CD4-positive, alpha-beta memory T cell (primary cell): ENCODE data around the gene MAST3. TPM values are rescaled to one million over a fixed set of nuclear protein-coding genes. Genes with fewer than 3 reads are reported as not detected.

Experiments used
- CTCF ChIA-PET: fragments of 350-600 bp; sonication (Branson Sonifier 250); formaldehyde crosslinking; loops from one replicate; lab custom pipeline; 2021; ENCODE audit warnings: inconsistent platforms; ENCODE audit not compliant: partially characterized antibody; lab: Charles Lee
- POLR2A ChIA-PET: fragments of 350-600 bp; sonication (Branson Sonifier 250); formaldehyde crosslinking; loops from one replicate; lab custom pipeline; 2021; ENCODE audit not compliant: partially characterized antibody; lab: Charles Lee
- DNase-seq, 5 donors: peaks; one replicate each; pipeline versions ENCODE4 v3.0.0 to v3.0.0-alpha.2; 2020 to 2022; ENCODE audit warnings: mixed read lengths in 1 of 5
- H3K27ac ChIP-seq: one replicate; pipeline ENCODE4 v1.7.0; 2013; ENCODE audit warnings: low read depth, low read length
- H3K27me3 ChIP-seq: 2 replicates; pipeline ENCODE4 v1.7.0; 2013; ENCODE audit warnings: mild to moderate bottlenecking, low read length, moderate library complexity; ENCODE audit not compliant: insufficient read depth
- H3K36me3 ChIP-seq: 2 replicates; pipeline ENCODE4 v1.7.0; 2013; ENCODE audit warnings: mild to moderate bottlenecking, low read length, moderate library complexity; ENCODE audit not compliant: insufficient read depth
- H3K4me1 ChIP-seq: 2 replicates; pipeline ENCODE4 v1.7.0; 2013; ENCODE audit warnings: mild to moderate bottlenecking, low read length, moderate library complexity; ENCODE audit not compliant: insufficient read depth
- H3K4me3 ChIP-seq, 2 donors: one replicate each; pipeline ENCODE4 v1.7.0; 2013; ENCODE audit warnings: low read length in 2 of 2, mild to moderate bottlenecking in 1 of 2
- H3K9me3 ChIP-seq, 2 donors: one replicate each; pipeline ENCODE4 v1.7.0; 2013; ENCODE audit warnings: low read length in 2 of 2, control low read depth in 1 of 2; ENCODE audit not compliant: control insufficient read depth in 1 of 2
- H3K27ac Mint-ChIP-seq, 7 donors: one replicate each; pipeline ENCODE4 v1.8.0; 2020 to 2021; ENCODE audit warnings: mixed read lengths in 7 of 7, mild to moderate bottlenecking in 6 of 7, inconsistent platforms in 3 of 7, moderate library complexity in 3 of 7
- H3K27me3 Mint-ChIP-seq, 2 donors: one replicate each; pipeline ENCODE4 v1.8.0; 2020 to 2021; ENCODE audit warnings: mixed read lengths in 2 of 2
- H3K36me3 Mint-ChIP-seq, 2 donors: one replicate each; pipeline ENCODE4 v1.8.0; 2020 to 2021; ENCODE audit warnings: mixed read lengths in 2 of 2, inconsistent platforms in 1 of 2, mild to moderate bottlenecking in 1 of 2
- H3K4me1 Mint-ChIP-seq, 4 donors: one replicate each; pipeline ENCODE4 v1.8.0; 2020 to 2021; ENCODE audit warnings: mixed read lengths in 4 of 4, mild to moderate bottlenecking in 1 of 4
- H3K4me3 Mint-ChIP-seq, 8 donors: one replicate each; pipeline ENCODE4 v1.8.0; 2020 to 2021; ENCODE audit warnings: mixed read lengths in 8 of 8, mild to moderate bottlenecking in 7 of 8, moderate library complexity in 6 of 8, inconsistent platforms in 3 of 8
- H3K9me3 Mint-ChIP-seq, 8 donors: one replicate each; pipeline ENCODE4 v1.8.0; 2020 to 2021; ENCODE audit warnings: mixed read lengths in 8 of 8, mild to moderate bottlenecking in 5 of 8, inconsistent platforms in 3 of 8, moderate library complexity in 1 of 8
- intact Hi-C: fragments of 100-400 bp; cut with micrococcal nuclease; formaldehyde crosslinking; loops from one replicate; pipeline ENCODE4 v1.15.1; 2023
- polyA plus RNA-seq, 2 donors: library from polyadenylated mRNA; unstranded; fragments of 300-500 nt; fragmentation: Illumina TruSeq; gene quantifications; one replicate each; pipeline ENCODE4 v1.2.3, GENCODE V29; 2021
- total RNA-seq, 2 experiments: library from RNA; stranded (reverse); gene quantifications; one replicate each; pipeline ENCODE4 v1.2.3, GENCODE V29; 2021

MAST3 gene
- total and polyA plus RNA-seq, 4 experiments from 2014 or later = 4.3 to 53.9 (median 34.2) TPM

DNA sequence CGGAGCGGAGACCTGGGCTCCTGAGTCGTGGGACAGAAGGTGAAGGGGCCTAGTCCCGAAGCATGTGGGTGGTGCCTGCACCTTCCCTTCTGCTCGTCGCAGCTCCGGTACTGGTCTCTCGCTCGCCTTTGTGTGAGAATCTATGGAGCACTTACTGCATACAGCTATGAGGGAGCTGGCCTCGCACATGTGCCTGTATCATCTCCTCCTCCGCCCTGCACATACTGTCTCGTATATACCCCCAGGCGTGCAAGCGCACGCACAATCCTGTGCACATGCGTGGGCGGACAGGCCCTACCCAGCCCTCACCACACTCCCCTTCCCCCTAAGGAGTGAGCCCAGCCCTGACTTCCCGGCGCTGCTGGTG is 64.0 kb downstream of the MAST3 start:
- Histone ChIP-seq H3K27me3 (no peaks in the 10 kb centered on the region), H3K27ac (no peak overlapping the region), H3K36me3 (peaks cover 12% of the 10 kb centered on the region), H3K4me1 (peaks cover 12% of the 10 kb centered on the region), H3K4me3 (no peak overlapping the region), H3K9me3 (no peaks in the 10 kb centered on the region)
- CTCF ChIA-PET = interaction anchor here (0.6 to 12.0 kb wide), 9 partner anchors 11 to 158 kb away, joined by 3 to 125 read pairs (median 5); partner anchors contain the start of gene PIK3R2
- no peaks in the 10 kb centered on the region for H3K9me3 Mint-ChIP-seq
- intact Hi-C loops = loop anchor here (1.0 to 10.0 kb wide), 3 partner anchors 8 to 217 kb away; partner anchors contain the start of gene PIK3R2
- peak overlapping the region in 5 of 7 donors; percentile 50 to 75 (median 55) for H3K27ac Mint-ChIP-seq
- peaks cover 2 to 14% (median 7%) of the 10 kb centered on the region in 4 donors for H3K4me1 Mint-ChIP-seq
- POLR2A ChIA-PET = interaction anchor here (1.0 to 3.1 kb wide), 6 partner anchors 10 to 155 kb away, joined by 3 to 14 read pairs (median 4); partner anchors contain the start of genes JUND and PIK3R2
- H3K27me3 Mint-ChIP-seq = no peaks in the 10 kb centered on the region
- no peak for DNase-seq
- peak overlapping the region in 4 of 8 donors; percentile 30 to 69 (median 42) for H3K4me3 Mint-ChIP-seq
- H3K36me3 Mint-ChIP-seq = peaks cover 13 to 20% of the 10 kb centered on the region in 2 donors

DNA sequence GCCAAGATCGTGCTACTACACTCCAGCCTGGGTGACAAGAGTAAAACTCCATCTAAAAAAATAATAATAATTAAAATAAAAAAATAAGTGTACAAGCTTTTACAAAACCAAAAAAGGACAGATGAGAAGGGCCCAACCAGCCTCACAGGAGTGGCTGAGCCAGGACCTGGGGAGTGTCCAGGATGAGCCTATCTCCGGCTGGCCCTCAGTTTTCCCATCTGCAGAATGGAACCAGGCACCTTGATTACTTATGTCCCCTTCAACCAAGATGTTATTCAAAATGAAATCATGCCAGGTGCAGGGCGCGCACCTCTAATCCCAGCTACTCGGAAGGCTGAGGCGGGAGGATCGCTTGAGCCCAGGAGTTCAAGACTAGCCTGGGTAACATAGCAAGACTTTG is 66.5 kb downstream of the MAST3 start:
- intact Hi-C loops = loop anchor here (10.0 kb wide), 1 partner anchor 219 kb away; no protein-coding TSS in a partner anchor
- H3K27me3 Mint-ChIP-seq = no peaks in the 10 kb centered on the region
- POLR2A ChIA-PET = interaction anchor here (0.8 to 1.4 kb wide), 2 partner anchors 10 to 45 kb away, joined by 3 to 5 read pairs; no protein-coding TSS in a partner anchor

DNA sequence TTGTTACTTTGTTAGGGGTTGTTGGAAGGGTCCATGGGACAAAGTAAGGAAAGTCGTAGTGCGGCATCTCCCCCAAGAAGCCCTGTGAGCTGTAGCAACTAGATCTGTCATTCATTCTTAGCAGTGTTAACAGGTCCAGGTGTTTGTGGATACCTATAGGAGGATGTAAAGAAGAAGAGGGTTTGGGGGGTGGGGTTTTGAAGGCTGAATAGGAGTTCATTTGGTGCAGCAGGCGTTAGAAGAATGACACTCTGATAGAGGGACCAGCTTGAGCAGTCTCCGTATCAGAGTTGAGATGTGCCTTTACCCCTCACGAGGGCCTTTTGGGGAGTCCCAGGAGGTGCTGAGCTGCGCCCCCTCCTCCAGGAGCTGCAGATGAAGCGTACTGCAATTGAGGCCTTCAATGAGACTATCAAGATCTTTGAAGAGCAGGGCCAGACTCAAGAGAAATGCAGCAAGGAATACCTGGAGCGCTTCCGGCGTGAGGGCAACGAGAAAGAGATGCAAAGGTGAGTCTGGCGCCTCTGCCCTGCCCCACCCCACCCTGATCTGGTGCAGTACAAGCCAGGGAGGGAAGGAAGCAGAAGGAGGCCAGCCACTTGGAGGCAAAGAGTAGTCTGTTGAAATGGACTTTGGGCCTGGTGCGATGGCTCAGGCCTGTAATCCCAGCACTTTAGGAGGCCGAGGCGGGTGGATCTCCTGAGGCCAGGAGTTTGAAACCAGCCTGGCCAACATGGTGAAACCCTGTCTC is 68.4 kb downstream of the MAST3 start:
- ChIA-PET POLR2A (interaction anchor here (1.1 to 1.2 kb wide), 2 partner anchors 27 to 69 kb away, joined by 3 read pairs; partner anchors contain the start of genes MAST3 and MPV17L2), CTCF (interaction anchor here (0.7 to 12.0 kb wide), 6 partner anchors 26 to 238 kb away, joined by 3 to 125 read pairs (median 4); no protein-coding TSS in a partner anchor)
- Histone ChIP-seq H3K36me3 (peaks cover 12% of the 10 kb centered on the region), H3K4me3 (no peak overlapping the region), H3K27me3 (no peaks in the 10 kb centered on the region), H3K27ac (no peak overlapping the region), H3K4me1 (peaks cover 6% of the 10 kb centered on the region), H3K9me3 (no peaks in the 10 kb centered on the region)
- Mint-ChIP-seq H3K4me1 (peaks cover 3 to 10% (median 5%) of the 10 kb centered on the region in 4 donors), H3K4me3 (no peak overlapping the region), H3K36me3 (peaks cover 25 to 29% of the 10 kb centered on the region in 2 donors), H3K9me3 (no peaks in the 10 kb centered on the region), H3K27ac (peak overlapping the region in 1 of 7 donors; percentile 17), H3K27me3 (no peaks in the 10 kb centered on the region)
- intact Hi-C loops = loop anchor here (10.0 kb wide), 1 partner anchor 221 kb away; no protein-coding TSS in a partner anchor
- DNase-seq = no peak

More for the DNA sequence above, 66.5 kb downstream of the MAST3 start:
- no peaks in the 10 kb centered on the region for H3K9me3 ChIP-seq
- Mint-ChIP-seq H3K4me3 (no peak overlapping the region), H3K36me3 (peaks cover 25 to 29% of the 10 kb centered on the region in 2 donors), H3K27ac (no peak overlapping the region), H3K4me1 (peaks cover 4 to 18% (median 10%) of the 10 kb centered on the region in 4 donors), H3K9me3 (no peaks in the 10 kb centered on the region)
- peaks cover 12% of the 10 kb centered on the region for H3K36me3 ChIP-seq
- no peak overlapping the region for H3K27ac ChIP-seq
- no peak overlapping the region for H3K4me3 ChIP-seq
- no peaks in the 10 kb centered on the region for H3K27me3 ChIP-seq
- H3K4me1 ChIP-seq = peaks cover 10% of the 10 kb centered on the region
- no peak for DNase-seq
- CTCF ChIA-PET = interaction anchor here (0.6 to 12.0 kb wide), 6 partner anchors 8 to 457 kb away, joined by 3 to 125 read pairs (median 3); no protein-coding TSS in a partner anchor

DNA sequence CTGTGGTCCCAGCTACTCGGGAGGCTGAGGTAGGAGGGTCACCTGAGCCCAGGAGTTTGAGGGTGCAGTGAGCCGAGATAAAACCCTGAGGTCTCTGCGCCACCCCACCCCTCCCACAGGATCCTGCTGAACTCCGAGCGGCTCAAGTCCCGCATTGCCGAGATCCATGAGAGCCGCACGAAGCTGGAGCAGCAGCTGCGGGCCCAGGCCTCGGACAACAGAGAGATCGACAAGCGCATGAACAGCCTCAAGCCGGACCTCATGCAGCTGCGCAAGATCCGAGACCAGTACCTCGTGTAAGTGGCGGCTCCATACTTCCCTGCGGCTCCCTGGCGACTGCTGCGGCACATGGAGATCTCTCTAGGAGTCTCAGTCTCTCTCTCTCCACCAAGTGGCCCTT is 69.4 kb downstream of the MAST3 start:
- Mint-ChIP-seq H3K27me3 (no peaks in the 10 kb centered on the region), H3K4me3 (no peak overlapping the region), H3K4me1 (peaks cover 2 to 5% (median 3%) of the 10 kb centered on the region in 4 donors), H3K9me3 (no peaks in the 10 kb centered on the region), H3K27ac (no peak overlapping the region), H3K36me3 (peaks cover 25 to 29% of the 10 kb centered on the region in 2 donors)
- Histone ChIP-seq H3K36me3 (peaks cover 12% of the 10 kb centered on the region), H3K4me1 (no peaks in the 10 kb centered on the region), H3K9me3 (no peaks in the 10 kb centered on the region), H3K4me3 (no peak overlapping the region), H3K27me3 (no peaks in the 10 kb centered on the region), H3K27ac (no peak overlapping the region)
- ChIA-PET CTCF (interaction anchor here (1.2 to 12.0 kb wide), 3 partner anchors 25 to 56 kb away, joined by 4 to 125 read pairs (median 4); no protein-coding TSS in a partner anchor), POLR2A (interaction anchor here (0.9 to 1.1 kb wide), 2 partner anchors 54 to 70 kb away, joined by 3 read pairs; partner anchors contain the start of gene MAST3)
- intact Hi-C loops = loop anchor here (10.0 kb wide), 1 partner anchor 222 kb away; no protein-coding TSS in a partner anchor
- no peak for DNase-seq

DNA sequence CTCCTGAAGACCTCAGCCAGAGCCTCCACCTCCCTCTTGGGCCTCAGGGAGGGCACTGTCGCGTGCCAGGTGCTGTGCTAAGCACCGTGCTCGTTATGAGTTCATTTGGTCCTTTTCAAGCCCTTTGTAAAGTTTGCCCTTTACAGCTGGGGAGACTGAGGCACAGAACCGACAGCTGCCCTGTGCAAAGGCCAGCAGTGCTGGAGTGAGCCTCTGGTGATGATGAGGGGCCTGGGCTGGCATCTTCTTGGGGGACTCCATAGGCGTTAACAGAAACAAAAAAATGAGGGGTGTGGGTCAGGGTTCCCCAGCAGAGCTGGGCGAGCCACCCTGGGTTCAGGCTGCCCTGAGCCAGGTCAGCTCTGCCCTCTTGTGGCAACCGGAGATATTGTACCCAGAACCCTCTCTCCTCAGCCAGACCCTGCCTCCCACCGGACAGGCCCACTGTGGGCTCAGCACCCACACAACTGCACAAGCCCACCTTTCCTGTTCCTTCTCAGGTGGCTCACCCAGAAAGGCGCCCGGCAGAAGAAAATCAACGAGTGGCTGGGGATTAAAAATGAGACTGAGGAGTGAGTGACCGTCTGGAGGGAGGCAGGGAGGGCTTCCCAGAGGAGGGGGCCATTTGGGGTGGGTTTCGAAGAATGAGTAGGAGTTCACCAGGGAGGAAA is 70.5 kb downstream of the MAST3 start:
- POLR2A ChIA-PET = interaction anchor here (0.6 to 1.2 kb wide), 5 partner anchors 24 to 73 kb away, joined by 3 to 6 read pairs (median 3); no protein-coding TSS in a partner anchor
- intact Hi-C loops = loop anchor here (1.0 to 10.0 kb wide), 3 partner anchors 55 to 223 kb away; no protein-coding TSS in a partner anchor
- CTCF ChIA-PET = interaction anchor here (0.7 to 12.0 kb wide), 13 partner anchors 13 to 161 kb away, joined by 3 to 125 read pairs (median 4); a partner anchor contains a TSS

DNA sequence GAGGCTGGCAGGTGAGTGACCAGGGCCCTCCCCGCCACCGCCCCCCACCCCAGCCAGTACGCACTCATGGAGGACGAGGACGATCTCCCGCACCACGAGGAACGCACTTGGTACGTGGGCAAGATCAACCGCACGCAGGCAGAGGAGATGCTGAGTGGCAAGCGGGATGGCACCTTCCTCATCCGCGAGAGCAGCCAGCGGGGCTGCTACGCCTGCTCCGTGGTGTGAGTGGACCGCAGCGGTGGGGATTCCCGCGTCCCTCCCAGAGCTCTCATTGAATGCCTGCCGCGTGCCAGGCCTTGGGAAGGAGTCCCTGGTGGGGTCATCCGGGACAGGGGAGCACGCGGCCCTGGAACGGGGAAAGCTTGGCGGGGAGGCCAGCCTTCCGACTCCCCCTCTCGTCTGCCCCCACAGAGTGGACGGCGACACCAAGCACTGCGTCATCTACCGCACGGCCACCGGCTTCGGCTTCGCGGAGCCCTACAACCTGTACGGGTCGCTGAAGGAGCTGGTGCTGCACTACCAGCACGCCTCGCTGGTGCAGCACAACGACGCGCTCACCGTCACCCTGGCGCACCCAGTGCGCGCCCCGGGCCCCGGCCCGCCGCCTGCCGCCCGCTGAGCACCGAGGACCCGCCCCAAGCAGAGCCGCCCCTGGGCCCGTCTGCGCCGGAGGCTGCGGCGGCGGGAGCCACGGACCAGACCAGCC is 71.2 kb downstream of the MAST3 start:
- H3K27me3 ChIP-seq = no peaks in the 10 kb centered on the region
- Mint-ChIP-seq H3K27me3 (no peaks in the 10 kb centered on the region), H3K27ac (no peak overlapping the region), H3K4me3 (no peak overlapping the region), H3K9me3 (no peaks in the 10 kb centered on the region), H3K36me3 (peaks cover 20 to 21% of the 10 kb centered on the region in 2 donors), H3K4me1 (peaks cover 3 to 8% (median 5%) of the 10 kb centered on the region in 4 donors)
- H3K4me1 ChIP-seq = peaks cover 4% of the 10 kb centered on the region
- intact Hi-C loops = loop anchor here (1.0 to 10.0 kb wide), 3 partner anchors 56 to 224 kb away; no protein-coding TSS in a partner anchor
- H3K9me3 ChIP-seq = no peaks in the 10 kb centered on the region
- DNase-seq = no peak
- no peak overlapping the region for H3K4me3 ChIP-seq
- H3K27ac ChIP-seq = no peak overlapping the region
- POLR2A ChIA-PET = interaction anchor here (0.6 to 1.2 kb wide), 5 partner anchors 23 to 72 kb away, joined by 3 to 6 read pairs (median 3); no protein-coding TSS in a partner anchor
- CTCF ChIA-PET = interaction anchor here (1.1 to 12.0 kb wide), 7 partner anchors 17 to 162 kb away, joined by 3 to 125 read pairs (median 5); a partner anchor contains a TSS
- peaks cover 7% of the 10 kb centered on the region for H3K36me3 ChIP-seq

More for the DNA sequence above, 70.5 kb downstream of the MAST3 start:
- peak in 4 of 5 donors; percentile 56 to 62 (median 56) for DNase-seq
- H3K9me3 Mint-ChIP-seq = no peaks in the 10 kb centered on the region
- no peaks in the 10 kb centered on the region for H3K27me3 Mint-ChIP-seq
- Histone ChIP-seq H3K9me3 (no peaks in the 10 kb centered on the region), H3K27me3 (no peaks in the 10 kb centered on the region), H3K36me3 (peaks cover 9% of the 10 kb centered on the region), H3K4me1 (peaks cover under 1% of the 10 kb centered on the region), H3K4me3 (no peak overlapping the region), H3K27ac (no peak overlapping the region)
- H3K27ac Mint-ChIP-seq = peak overlapping the region in 6 of 7 donors; percentile 4 to 70 (median 34)
- peaks cover 24 to 25% of the 10 kb centered on the region in 2 donors for H3K36me3 Mint-ChIP-seq
- H3K4me1 Mint-ChIP-seq = peaks cover 2 to 8% (median 4%) of the 10 kb centered on the region in 4 donors
- H3K4me3 Mint-ChIP-seq = no peak overlapping the region
